Loucy (cell line): Measurements from ENCODE around the gene OPHN1.

ENCODE experiments used
- H2AFZ ChIP-seq: fragments of 200-600 bp; sonication (generic); 2 replicates; pipeline ENCODE4 v1.6.0; 2016; ENCODE audit warnings: antibody characterized with exemption, mild to moderate bottlenecking, low read length, moderate library complexity
- H3F3A ChIP-seq: fragments of 200-600 bp; 2 replicates; pipeline ENCODE4 v1.6.0; 2016; ENCODE audit warnings: antibody characterized with exemption, low read depth, mild to moderate bottlenecking
- H3K27me3 ChIP-seq: fragments of 200-600 bp; sonication (generic); 2 replicates; pipeline ENCODE4 v1.6.1; 2014; ENCODE audit warnings: low read length, mild to moderate bottlenecking; ENCODE audit not compliant: insufficient read depth, poor library complexity, severe bottlenecking
- H3K36me3 ChIP-seq: fragments of 200-600 bp; sonication (generic); 2 replicates; pipeline ENCODE4 v1.6.1; 2016; ENCODE audit warnings: low read length; ENCODE audit not compliant: insufficient read depth
- H3K4me1 ChIP-seq: fragments of 200-600 bp; sonication (generic); 2 replicates; pipeline ENCODE4 v1.5.1; 2014; ENCODE audit warnings: low read length, mild to moderate bottlenecking; ENCODE audit not compliant: insufficient read depth, poor library complexity, severe bottlenecking
- H3K4me2 ChIP-seq: fragments of 200-600 bp; sonication (generic); 2 replicates; pipeline ENCODE4 v1.6.0; 2014; ENCODE audit warnings: antibody characterized with exemption, low read length, low read depth, mild to moderate bottlenecking; ENCODE audit not compliant: poor library complexity, severe bottlenecking
- H3K4me3 ChIP-seq: fragments of 200-600 bp; sonication (generic); 2 replicates; pipeline ENCODE4 v1.5.1; 2014; ENCODE audit warnings: low read length, mild to moderate bottlenecking, mixed read lengths; ENCODE audit not compliant: poor library complexity, severe bottlenecking
- H3K79me2 ChIP-seq: fragments of 200-600 bp; sonication (generic); 2 replicates; pipeline ENCODE4 v1.6.1; 2014; ENCODE audit warnings: low read length; ENCODE audit not compliant: insufficient read depth
- H3K9ac ChIP-seq: fragments of 200-600 bp; sonication (generic); 2 replicates; pipeline ENCODE4 v1.6.0; 2014; ENCODE audit warnings: mild to moderate bottlenecking, low read depth, low read length, moderate library complexity; ENCODE audit not compliant: poor library complexity, severe bottlenecking
- H3K9me2 ChIP-seq: fragments of 200-600 bp; sonication (generic); replicated peaks from 2 replicates; pipeline ENCODE4 v1.6.1; 2016; ENCODE audit warnings: low read depth, low read length, mixed read lengths
- H3K9me3 ChIP-seq: fragments of 200-600 bp; sonication (generic); 2 replicates; pipeline ENCODE4 v1.6.1; 2014; ENCODE audit warnings: mild to moderate bottlenecking, antibody characterized with exemption, low read length, low read depth; ENCODE audit not compliant: insufficient read depth
- H4K20me1 ChIP-seq: fragments of 200-600 bp; sonication (generic); 2 replicates; pipeline ENCODE4 v1.6.0; 2014; ENCODE audit warnings: antibody characterized with exemption, low read length, mild to moderate bottlenecking; ENCODE audit not compliant: insufficient read depth, poor library complexity, severe bottlenecking
- EZH2phosphoT487 ChIP-seq: fragments of 200-600 bp; IDR thresholded peaks from 2 replicates; pipeline ENCODE4 v1.6.1; 2018; ENCODE audit warnings: antibody characterized with exemption, mild to moderate bottlenecking, moderate library complexity, borderline replicate concordance
- TF ChIP-seq, protein P1 (sequence below): fragments of 200-600 bp; sonication (generic); conservative IDR thresholded peaks from 2 replicates; pipeline ENCODE4 v1.5.1; 2014; ENCODE audit warnings: mild to moderate bottlenecking, antibody characterized with exemption, low read length

OPHN1 gene

DNA sequence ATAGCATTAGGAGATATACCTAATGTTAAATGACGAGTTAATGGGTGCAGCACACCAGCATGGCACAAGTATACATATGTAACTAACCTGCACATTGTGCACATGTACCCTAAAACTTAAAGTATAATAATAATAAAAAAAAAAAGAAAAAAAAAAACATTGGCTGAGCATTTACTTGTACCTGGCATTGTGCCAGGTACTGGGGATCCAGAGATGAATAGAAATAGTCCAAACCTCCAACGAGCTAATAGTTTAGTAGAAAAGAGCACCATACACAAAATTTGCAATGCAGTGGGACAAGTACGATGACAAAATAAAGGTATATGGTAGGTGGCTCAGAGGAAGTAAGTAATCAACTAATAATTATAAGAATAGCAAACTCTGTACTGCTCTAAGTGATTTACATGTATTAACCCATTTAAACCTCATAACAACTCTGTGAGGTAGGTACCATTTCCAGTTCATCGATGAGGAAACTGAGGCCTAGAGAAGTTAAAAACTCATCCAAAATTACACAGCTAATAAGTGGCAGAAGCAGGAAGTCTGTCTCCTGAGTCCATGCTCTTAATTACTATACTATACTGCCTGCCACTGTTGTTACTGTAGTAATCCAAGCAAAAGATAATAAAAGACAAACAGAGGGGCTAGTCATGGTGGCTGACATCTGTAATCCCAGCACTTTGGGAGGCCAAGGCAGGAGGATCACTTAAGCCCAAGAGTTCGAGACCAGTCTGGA is 319.3 kb downstream of the OPHN1 start:
- Histone ChIP-seq H3K9me2 (no peaks in the 10 kb centered on the region), H3K9ac (no peak overlapping the region), H3K4me3 (no peak overlapping the region), H3K4me2 (no peak overlapping the region), H3K36me3 (no peaks in the 10 kb centered on the region; the same call in 1 of the 2 replicates), H3K9me3 (no peaks in the 10 kb centered on the region), H4K20me1 (no peaks in the 10 kb centered on the region), H2AFZ (no peak overlapping the region), H3K4me1 (peaks cover 8% of the 10 kb centered on the region), H3F3A (no peaks in the 10 kb centered on the region), H3K79me2 (no peaks in the 10 kb centered on the region), H3K27me3 (no peaks in the 10 kb centered on the region)
- TF ChIP-seq EZH2phosphoT487 = no peak
- TF ChIP-seq, protein P1, sequence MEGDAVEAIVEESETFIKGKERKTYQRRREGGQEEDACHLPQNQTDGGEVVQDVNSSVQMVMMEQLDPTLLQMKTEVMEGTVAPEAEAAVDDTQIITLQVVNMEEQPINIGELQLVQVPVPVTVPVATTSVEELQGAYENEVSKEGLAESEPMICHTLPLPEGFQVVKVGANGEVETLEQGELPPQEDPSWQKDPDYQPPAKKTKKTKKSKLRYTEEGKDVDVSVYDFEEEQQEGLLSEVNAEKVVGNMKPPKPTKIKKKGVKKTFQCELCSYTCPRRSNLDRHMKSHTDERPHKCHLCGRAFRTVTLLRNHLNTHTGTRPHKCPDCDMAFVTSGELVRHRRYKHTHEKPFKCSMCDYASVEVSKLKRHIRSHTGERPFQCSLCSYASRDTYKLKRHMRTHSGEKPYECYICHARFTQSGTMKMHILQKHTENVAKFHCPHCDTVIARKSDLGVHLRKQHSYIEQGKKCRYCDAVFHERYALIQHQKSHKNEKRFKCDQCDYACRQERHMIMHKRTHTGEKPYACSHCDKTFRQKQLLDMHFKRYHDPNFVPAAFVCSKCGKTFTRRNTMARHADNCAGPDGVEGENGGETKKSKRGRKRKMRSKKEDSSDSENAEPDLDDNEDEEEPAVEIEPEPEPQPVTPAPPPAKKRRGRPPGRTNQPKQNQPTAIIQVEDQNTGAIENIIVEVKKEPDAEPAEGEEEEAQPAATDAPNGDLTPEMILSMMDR = no peak

DNA sequence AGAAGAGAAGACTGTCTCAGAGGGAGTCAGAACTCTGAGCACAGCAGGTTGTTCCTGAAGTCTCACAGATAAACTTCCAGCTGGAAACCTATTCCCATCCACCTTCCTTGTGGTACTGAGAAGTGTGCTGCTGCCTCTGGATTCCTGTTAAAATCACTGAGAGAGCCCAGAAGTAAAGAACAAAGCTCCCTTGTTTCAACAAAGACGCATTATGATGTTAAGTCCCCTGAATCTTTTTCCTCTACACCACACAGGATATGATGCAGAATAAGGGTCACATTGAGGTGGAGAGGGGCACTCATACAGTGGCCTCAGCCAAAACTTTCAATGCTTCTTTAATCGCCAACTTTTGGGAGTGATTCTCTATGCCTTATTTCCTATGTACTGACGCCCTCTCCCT is 321.0 kb downstream of the OPHN1 start:
- no peaks in the 10 kb centered on the region for H4K20me1 ChIP-seq
- no peak overlapping the region for H3K4me2 ChIP-seq
- TF ChIP-seq, protein P1 = no peak
- TF ChIP-seq EZH2phosphoT487 = no peak
- no peak overlapping the region for H3K9ac ChIP-seq
- H3K36me3 ChIP-seq = no peaks in the 10 kb centered on the region; the same call in 1 of the 2 replicates
- H3K9me3 ChIP-seq = no peaks in the 10 kb centered on the region
- H2AFZ ChIP-seq = no peak overlapping the region
- peaks cover 8% of the 10 kb centered on the region for H3K4me1 ChIP-seq
- H3F3A ChIP-seq = no peaks in the 10 kb centered on the region
- no peaks in the 10 kb centered on the region for H3K9me2 ChIP-seq
- H3K27me3 ChIP-seq = no peaks in the 10 kb centered on the region
- no peaks in the 10 kb centered on the region for H3K79me2 ChIP-seq
- H3K4me3 ChIP-seq = no peak overlapping the region

DNA sequence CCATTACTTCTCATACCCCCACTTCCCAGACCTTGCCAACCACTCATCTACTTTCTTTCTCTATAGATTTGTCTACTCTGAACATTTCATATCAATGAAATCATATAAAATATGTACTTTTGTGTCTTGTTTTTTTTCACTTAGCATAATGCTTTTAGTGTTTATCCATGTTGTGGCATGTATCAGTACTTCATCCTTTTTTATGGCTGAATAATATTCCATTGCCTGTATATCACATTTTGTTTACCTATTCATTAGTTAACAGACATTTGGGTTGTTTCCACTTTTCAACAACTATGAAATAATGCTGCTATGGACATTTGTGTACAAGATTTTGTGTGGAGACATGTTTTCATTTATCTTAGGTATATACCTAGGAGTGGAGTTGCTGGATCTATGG is 324.1 kb downstream of the OPHN1 start:
- Histone ChIP-seq H3K27me3 (no peaks in the 10 kb centered on the region), H3K9ac (no peak overlapping the region), H3K9me3 (no peaks in the 10 kb centered on the region), H4K20me1 (no peaks in the 10 kb centered on the region), H3K4me3 (no peak overlapping the region), H2AFZ (no peak overlapping the region), H3K36me3 (no peaks in the 10 kb centered on the region; the same call in 1 of the 2 replicates), H3K79me2 (no peaks in the 10 kb centered on the region), H3K4me1 (no peaks in the 10 kb centered on the region), H3K4me2 (no peak overlapping the region), H3F3A (no peaks in the 10 kb centered on the region), H3K9me2 (no peaks in the 10 kb centered on the region)
- TF ChIP-seq, protein P1 = no peak
- no peak for TF ChIP-seq EZH2phosphoT487
